Kidney (tissue), 14 donors: ENCODE results near the gene UNC93B1. TPM values are rescaled to one million over a fixed set of nuclear protein-coding genes. Genes with fewer than 3 reads are reported as not detected.

Experiments
- DNase-seq, 5 donors: peaks; one replicate each; pipeline ENCODE4 v3.0.0-alpha.2; 2013 to 2020
- FAIRE-seq: peaks from 2 replicates; lab custom pipeline; 2012; peaks lifted over from hg19 to GRCh38; lab: Jason Lieb, UNC
- H3K27ac ChIP-seq, 2 donors: one replicate each; pipeline ENCODE4 v1.7.0; 2013; ENCODE audit warnings: low read depth in 2 of 2, low read length in 2 of 2, inconsistent platforms in 1 of 2
- H3K27me3 ChIP-seq: one replicate; pipeline ENCODE4 v1.7.1; 2013; ENCODE audit warnings: low read length, inconsistent platforms; ENCODE audit not compliant: control insufficient read depth, insufficient read depth
- H3K36me3 ChIP-seq, 3 donors: one replicate each; pipeline versions ENCODE4 v1.7.0 to v1.7.1; 2013; ENCODE audit warnings: low read length in 3 of 3, control low read depth in 1 of 3, inconsistent platforms in 1 of 3; ENCODE audit not compliant: insufficient read depth in 3 of 3, control insufficient read depth in 2 of 3
- H3K4me1 ChIP-seq, 3 donors: one replicate each; pipeline versions ENCODE4 v1.7.0 to v1.7.1; 2013; ENCODE audit warnings: low read length in 3 of 3, inconsistent platforms in 1 of 3, low read depth in 1 of 3; ENCODE audit not compliant: control insufficient read depth in 2 of 3, insufficient read depth in 2 of 3
- H3K4me3 ChIP-seq, 3 donors: one replicate each; pipeline versions ENCODE4 v1.7.0 to v1.8.1; 2013; ENCODE audit warnings: low read length in 3 of 3, control low read depth in 1 of 3, inconsistent platforms in 1 of 3
- H3K9ac ChIP-seq, 3 donors: one replicate each; pipeline versions ENCODE4 v1.7.0 to v1.7.1; 2013; ENCODE audit warnings: low read length in 3 of 3, control low read depth in 1 of 3, inconsistent platforms in 1 of 3
- H3K9me3 ChIP-seq, 3 donors: one replicate each; pipeline versions ENCODE4 v1.7.0 to v1.7.1; 2013; ENCODE audit warnings: low read length in 3 of 3, control low read depth in 1 of 3, inconsistent platforms in 1 of 3; ENCODE audit not compliant: control insufficient read depth in 2 of 3, insufficient read depth in 1 of 3
- CTCF ChIP-seq: IDR thresholded peaks from 3 replicates; pipeline ENCODE4 v1.5.1; 2012; ENCODE audit warnings: mild to moderate bottlenecking, moderate library complexity, borderline replicate concordance; ENCODE audit not compliant: insufficient read depth; ENCODE audit errors: extremely low read depth
- intact Hi-C: fragments of 100-400 bp; cut with DNase I; formaldehyde crosslinking; loops from one replicate; pipeline ENCODE4 v1.11.1; 2022
- polyA plus RNA-seq: library from polyadenylated mRNA; stranded (reverse); fragments of 350-450 nt; fragmentation: Illumina TruSeq; extraction: RNeasy Lipid Tissue Mini Kit (QIAGEN cat#74804); gene quantifications from one replicate; pipeline ENCODE4 v1.2.3, GENCODE V29; 2014; ENCODE audit warnings: low read depth, low replicate concordance; ENCODE audit not compliant: insufficient read depth
- total RNA-seq: library from RNA; stranded (reverse); fragmentation: NEBNext Ultra II Directional; extraction: Animal tissue kit (Norgen Biotek cat#: 25700); gene quantifications from one replicate; pipeline ENCODE4 v1.2.1, GENCODE V29; 2021
- donor health status: control.
- donor health status: control.
- donor health status: control.
- donor health status: control.
- donor health status: control.
- donor health status: DM: yes; HTN: yes; CAD: no.
- donor health status: Normal renal cell carcinoma (clear cell type).

The UNC93B1 gene
- total and polyA plus RNA-seq, 2 donors from 2014 or later = 21.3 to 67.9 TPM

GRCh38 chr11:68020575-68020974 is 16.7 kb upstream of the UNC93B1 start:
- FAIRE-seq (no peak), DNase-seq (no peak)

GRCh38 chr11:68019486-68019885 is 15.6 kb upstream of the UNC93B1 start:
- no peak for TF ChIP-seq CTCF
- H3K27me3 ChIP-seq = no peaks in the 10 kb centered on the region
- no peaks in the 10 kb centered on the region for H3K9me3 ChIP-seq
- no peak for DNase-seq
- intact Hi-C loops = no loop called here
- FAIRE-seq = no peak
- H3K27ac ChIP-seq = no peak overlapping the region
- H3K9ac ChIP-seq = no peak overlapping the region
- H3K4me3 ChIP-seq = no peak overlapping the region
- H3K4me1 ChIP-seq = peaks cover 0 to 6% (median 0%) of the 10 kb centered on the region in 3 donors
- no peaks in the 10 kb centered on the region for H3K36me3 ChIP-seq

More at GRCh38 chr11:68020575-68020974, 16.7 kb upstream of the UNC93B1 start:
- no peak for TF ChIP-seq CTCF
- Histone ChIP-seq H3K27me3 (no peaks in the 10 kb centered on the region), H3K4me1 (peaks cover 0 to 2% (median 0%) of the 10 kb centered on the region in 3 donors), H3K27ac (no peak overlapping the region), H3K9ac (no peak overlapping the region), H3K36me3 (no peaks in the 10 kb centered on the region), H3K9me3 (no peaks in the 10 kb centered on the region), H3K4me3 (no peak overlapping the region)
- intact Hi-C loops = no loop called here

GRCh38 chr11:68018730-68019190 is 14.9 kb upstream of the UNC93B1 start:
- H3K9ac ChIP-seq = no peak overlapping the region
- intact Hi-C loops = no loop called here
- no peaks in the 10 kb centered on the region for H3K36me3 ChIP-seq
- H3K27me3 ChIP-seq = no peaks in the 10 kb centered on the region
- TF ChIP-seq CTCF = no peak
- FAIRE-seq (no peak), DNase-seq (no peak)
- no peaks in the 10 kb centered on the region for H3K9me3 ChIP-seq
- H3K4me1 ChIP-seq = peaks cover 0 to 13% (median 0%) of the 10 kb centered on the region in 3 donors
- H3K27ac ChIP-seq = no peak overlapping the region
- no peak overlapping the region for H3K4me3 ChIP-seq
